ENCODE results near the gene ZNF135.

The ZNF135 gene

GRCh38 chr19:58083021-58083420 lies 23.9 kb downstream of the ZNF135 start:
- no peaks in the 10 kb centered on the region for H3K27me3 ChIP-seq (ENCODE audit: insufficient read depth, poor library complexity, severe bottlenecking)
- no peak overlapping the region for H3K4me3 ChIP-seq (replicated peaks; ENCODE audit: insufficient read depth, low read length)
- no peak overlapping the region for H3K27ac ChIP-seq (replicated peaks)
- DNase-seq (ENCODE audit: low read depth in 1 of 2, low spot score in 1 of 2) = no peak
- TF ChIP-seq GABPA (IDR thresholded peaks at IDR 0.05; ENCODE audit: low read depth) = no peak
- TF ChIP-seq SPI1 (IDR thresholded peaks at IDR 0.05; ENCODE audit: borderline replicate concordance, low read depth) = no peak
- no peak for TF ChIP-seq REST (IDR thresholded peaks at IDR 0.05; ENCODE audit: insufficient replicate concordance, low read depth)
- no peak for TF ChIP-seq POLR2AphosphoS5 (IDR thresholded peaks at IDR 0.05; ENCODE audit: low read depth)
- TF ChIP-seq CTCF (IDR thresholded peaks at IDR 0.05; ENCODE audit: insufficient read depth, low read length) = no peak

- Histone ChIP-seq H3K27me3 (ENCODE audit: insufficient read depth, poor library complexity, severe bottlenecking) (no peaks in the 10 kb centered on the region), H3K27ac (replicated peaks) (no peak overlapping the region), H3K4me3 (replicated peaks; ENCODE audit: insufficient read depth, low read length) (no peak overlapping the region)
- TF ChIP-seq SPI1 (IDR thresholded peaks at IDR 0.05; ENCODE audit: borderline replicate concordance, low read depth) (no peak), GABPA (IDR thresholded peaks at IDR 0.05; ENCODE audit: low read depth) (no peak), CTCF (IDR thresholded peaks at IDR 0.05; ENCODE audit: insufficient read depth, low read length) (no peak), REST (IDR thresholded peaks at IDR 0.05; ENCODE audit: insufficient replicate concordance, low read depth) (no peak), POLR2AphosphoS5 (IDR thresholded peaks at IDR 0.05; ENCODE audit: low read depth) (no peak)
- no peak for DNase-seq (ENCODE audit: low read depth in 1 of 2, low spot score in 1 of 2)
Measured at GRCh38 chr19:58084596-58085347, 25.7 kb downstream of the ZNF135 start.

GRCh38 chr19:58085348-58085875 lies 26.3 kb downstream of the ZNF135 start:
- DNase-seq (ENCODE audit: low read depth in 1 of 2, low spot score in 1 of 2) = no peak

More at GRCh38 chr19:58085348-58085875, 26.3 kb downstream of the ZNF135 start:
- TF ChIP-seq REST (IDR thresholded peaks at IDR 0.05; ENCODE audit: insufficient replicate concordance, low read depth) = no peak
- H3K27ac ChIP-seq (replicated peaks) = no peak overlapping the region
- H3K4me3 ChIP-seq (replicated peaks; ENCODE audit: insufficient read depth, low read length) = no peak overlapping the region
- H3K27me3 ChIP-seq (ENCODE audit: insufficient read depth, poor library complexity, severe bottlenecking) = no peaks in the 10 kb centered on the region

Data from HL-60 (cell line).